ENCODE measurements around the gene NACAD.

The NACAD gene

DNA sequence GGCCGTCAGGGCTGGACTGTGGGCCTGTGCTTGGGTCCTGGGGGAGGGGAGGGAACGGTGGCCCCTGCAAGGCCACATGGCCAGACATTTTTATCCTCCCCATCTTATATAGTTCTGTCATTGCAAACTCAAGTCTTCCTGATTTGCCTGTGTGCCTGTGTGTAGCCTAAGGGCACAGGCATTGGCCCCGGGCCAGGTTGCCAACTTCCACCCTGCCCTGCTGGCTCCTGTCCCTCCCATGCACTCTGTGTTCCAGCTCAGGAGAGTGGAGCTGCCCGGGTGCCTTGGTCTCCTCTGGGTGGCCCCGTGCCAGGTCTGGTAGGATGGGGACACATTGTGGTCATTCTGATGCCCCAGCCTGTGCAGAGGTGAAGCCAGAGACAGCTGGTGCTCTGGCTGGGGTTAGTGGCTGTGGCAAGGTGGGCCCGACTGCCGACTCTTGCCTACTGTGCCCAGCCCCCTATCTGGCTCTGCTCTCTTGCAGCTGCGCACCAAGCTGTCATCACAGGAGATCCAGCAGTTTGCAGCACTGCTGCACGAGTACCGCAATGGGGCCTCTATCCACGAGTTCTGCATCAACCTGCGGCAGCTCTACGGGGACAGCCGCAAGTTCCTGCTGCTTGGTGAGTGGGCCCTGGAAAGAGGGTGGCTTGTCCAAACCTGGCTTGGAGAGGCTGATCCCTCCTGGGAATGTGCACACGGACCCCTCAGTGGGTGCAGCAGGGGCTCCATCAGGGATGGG, 14.8 kb downstream of the NACAD start:
- no peak for DNase-seq (ENCODE audit: low read depth in 2 of 2)

DNA sequence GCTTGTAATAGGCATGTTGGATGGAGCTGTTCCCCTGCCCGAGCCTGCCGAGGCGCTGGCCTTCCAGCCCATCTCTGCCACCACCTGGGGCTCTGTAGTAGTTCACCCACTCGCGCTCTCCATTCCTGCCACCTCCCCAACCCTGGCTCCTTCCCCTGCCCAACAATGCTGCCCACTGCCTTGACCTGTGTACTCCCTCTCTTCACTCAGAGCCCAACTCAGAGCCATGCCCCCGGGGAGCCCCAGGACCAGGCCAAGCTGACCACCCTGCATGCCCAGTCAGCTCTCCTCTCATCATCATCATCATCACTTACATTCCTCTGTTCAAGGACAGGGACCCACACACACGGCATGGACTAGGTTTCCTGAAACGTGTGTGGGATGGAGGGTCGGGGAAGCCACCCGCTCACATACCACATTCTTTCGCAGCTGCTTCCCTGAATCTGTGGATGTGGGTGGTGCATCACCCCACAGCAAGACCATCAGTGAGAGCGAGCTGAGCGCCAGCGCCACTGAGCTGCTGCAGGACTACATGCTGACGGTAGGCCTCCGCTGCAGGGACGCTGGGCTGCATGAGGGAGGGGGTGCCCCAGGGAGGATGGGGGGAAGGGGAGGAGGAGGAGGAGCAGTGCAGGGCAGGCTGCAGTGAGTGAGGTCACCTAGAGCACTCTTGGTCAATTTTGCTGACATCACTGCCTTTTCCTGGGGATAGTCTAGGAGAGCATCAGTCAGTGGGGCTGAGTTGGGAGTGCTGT, 15.6 kb downstream of the NACAD start:
- no peak for DNase-seq (ENCODE audit: low read depth in 2 of 2)

DNA sequence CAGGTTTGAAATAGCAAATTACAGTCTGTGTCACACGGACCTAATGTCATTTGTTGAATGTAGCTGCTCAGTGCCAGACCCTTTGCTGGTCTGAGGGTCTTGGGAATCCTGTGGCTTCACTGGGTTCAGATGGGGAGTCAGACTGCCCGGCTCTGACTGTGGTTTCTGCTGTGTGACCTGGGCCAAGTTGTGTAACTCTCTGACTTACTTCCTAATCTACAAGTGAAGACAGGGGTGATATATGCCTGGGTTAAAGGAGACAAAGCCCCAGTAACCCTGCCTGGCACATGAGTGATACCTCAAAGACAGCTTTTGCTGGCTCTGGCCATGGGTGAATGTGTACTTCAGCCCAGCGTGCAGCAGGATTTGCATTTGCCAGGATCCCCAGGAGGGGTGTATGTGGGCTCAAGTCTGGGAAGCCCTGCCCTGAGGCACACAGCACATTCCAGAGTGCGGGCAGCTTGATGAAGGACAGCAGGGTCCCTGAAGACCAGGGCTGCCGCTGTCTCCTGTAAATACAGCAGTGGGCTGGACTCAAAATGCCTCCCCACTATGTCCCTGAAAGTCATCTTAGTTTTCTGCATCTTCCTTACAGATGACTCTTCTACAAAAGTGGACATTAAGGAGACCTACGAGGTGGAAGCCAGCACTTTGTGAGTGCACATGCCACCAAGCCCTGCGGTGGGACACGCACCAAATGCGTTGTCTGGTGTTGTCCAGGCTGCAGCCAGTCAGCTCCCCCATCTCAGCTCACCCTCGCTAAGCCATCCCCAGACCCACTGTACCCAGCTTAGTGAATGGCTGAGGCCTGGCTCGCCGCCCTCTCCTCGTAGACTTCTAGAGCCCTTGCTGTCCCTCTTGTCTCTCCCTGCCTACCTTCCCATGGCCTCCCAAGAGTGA, 16.4 kb downstream of the NACAD start:
- no peak for DNase-seq (ENCODE audit: low read depth in 2 of 2)

DNA sequence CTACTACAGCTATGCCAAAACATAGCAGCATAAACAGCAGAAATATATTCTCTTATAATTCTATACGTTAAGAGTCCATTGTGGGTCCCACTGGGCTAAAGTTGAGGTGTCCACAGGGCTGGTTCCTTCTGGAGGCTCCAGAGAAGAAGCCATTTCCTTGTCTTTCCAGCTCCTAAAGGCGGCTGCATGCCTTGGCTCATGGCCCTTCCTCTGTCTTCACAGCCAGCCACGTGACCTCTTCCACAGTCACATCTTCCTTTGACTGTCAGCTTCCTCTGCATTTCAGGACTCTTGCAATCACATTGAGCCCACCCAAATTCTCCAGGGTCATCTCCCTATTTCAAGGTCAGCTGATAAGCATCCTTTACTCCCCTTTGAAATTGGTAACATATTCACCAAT, 17.2 kb downstream of the NACAD start:
- no peak for DNase-seq (ENCODE audit: low read depth in 2 of 2)

DNA sequence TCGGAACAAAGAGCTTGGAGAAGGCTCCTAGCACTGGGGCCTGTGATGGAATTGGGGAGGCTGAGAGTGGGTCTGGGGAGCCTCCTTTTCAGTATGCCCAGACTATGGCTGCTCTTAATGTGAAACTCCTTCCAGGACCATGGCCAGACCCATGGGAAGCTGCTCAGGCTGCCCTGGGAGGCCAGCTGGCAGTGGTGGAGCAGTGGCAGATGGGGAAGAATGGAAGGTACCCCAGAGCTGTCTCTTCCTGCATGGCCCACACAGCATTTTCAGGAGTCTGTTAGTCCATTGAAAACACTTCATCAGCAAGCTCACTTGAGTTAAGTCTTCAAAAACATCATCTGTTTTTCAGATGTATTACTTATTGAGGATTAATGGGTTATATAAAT, 18.5 kb downstream of the NACAD start:
- DNase-seq (ENCODE audit: low read depth in 2 of 2): no peak

DNA sequence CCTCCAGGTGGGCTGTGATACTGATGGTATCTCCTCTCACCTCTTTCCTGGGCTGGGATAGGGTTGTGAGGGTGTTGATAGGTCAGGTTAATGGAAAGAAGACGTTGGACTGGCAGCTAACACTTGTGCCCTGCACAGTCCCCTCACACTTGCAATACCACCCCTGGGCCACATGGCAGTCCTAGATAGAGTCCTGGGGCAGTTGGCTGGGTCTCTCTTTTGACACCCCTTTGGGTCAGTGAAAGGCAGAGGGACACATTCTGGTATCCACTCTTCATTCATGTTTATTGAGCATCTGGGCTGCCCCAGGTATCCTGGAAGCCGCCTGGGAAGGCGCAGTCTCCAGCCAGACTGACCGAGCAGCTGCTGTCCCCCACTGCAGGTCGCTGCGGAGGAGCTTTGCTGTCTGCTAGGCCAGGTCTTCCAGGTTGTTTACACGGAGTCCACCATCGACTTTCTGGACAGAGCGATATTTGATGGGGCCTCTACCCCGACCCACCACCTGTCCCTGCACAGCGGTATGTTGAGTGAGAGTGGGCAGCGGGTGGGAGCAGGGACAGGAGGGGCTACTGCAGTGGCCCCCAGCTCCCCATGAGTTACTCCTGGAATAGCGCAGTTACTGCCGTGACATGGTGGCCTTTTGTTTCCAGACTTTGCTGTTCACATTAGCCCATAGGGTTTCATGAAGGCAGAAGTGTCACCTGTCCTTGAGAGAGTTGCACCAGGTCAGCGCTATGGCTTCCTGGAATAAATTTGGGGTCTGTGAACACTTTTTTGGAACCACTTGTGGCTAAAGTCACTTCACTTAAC, 19.1 kb downstream of the NACAD start:
- DNase-seq (ENCODE audit: low read depth in 2 of 2): no peak

DNA sequence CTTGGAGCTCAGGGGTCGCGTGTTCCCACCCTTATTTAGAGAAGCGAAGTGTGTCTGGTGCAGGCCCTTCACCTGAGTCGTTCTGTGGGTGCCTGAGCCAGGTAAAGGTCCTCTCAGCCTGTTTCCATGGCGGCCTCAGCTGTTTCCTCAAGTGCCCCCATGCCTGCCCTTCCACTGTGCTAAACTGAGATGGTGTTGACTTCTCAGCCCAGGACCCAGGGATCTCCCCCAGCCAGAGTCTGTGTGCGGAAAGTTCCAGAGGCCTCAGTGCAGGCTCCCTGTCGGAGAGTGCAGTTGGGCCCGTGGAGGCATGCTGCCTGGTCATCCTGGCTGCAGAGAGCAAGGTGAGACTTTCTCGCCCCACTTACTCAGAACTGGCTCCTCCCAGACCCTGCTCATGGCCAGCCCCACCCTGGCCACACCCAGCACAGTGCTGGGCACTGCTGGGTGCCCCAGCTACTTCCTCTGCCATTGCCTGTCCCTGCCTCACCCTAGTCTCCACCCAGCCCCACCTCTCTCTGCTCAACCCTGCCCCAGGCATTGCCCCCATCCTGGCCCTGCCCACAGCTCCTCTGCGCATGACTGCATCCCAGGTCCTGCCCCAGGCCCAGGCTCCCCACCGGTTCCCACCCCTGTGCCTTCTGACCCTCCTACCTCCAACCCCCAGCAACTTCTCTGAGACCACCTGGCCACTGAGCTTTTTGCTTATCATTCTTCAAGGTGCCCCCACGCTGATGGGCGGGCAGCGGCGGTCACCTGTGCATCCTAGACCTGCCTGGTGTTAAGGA, 20.3 kb downstream of the NACAD start:
- no peak for DNase-seq (ENCODE audit: low read depth in 2 of 2)

DNA sequence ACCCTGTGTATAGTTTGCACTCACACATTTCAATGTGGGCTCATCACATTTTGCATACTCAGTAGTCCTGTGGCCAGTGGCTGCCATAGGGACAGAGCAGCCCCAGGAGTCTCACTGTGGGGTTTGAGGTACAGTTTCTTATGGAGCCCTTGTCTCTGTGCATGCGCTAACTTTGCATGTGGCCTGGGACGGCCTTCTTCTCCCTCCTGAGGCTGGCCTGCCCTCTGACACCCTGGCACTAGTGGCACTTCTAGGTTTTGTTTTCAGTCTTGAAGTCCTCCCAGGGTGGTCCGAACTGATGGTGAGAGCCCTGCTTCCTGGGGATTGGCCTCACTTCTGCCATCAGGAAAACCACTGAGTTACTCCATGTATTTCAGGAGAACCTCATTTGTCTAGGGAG, 21.2 kb downstream of the NACAD start:
- no peak for DNase-seq (ENCODE audit: low read depth in 2 of 2)

DNA sequence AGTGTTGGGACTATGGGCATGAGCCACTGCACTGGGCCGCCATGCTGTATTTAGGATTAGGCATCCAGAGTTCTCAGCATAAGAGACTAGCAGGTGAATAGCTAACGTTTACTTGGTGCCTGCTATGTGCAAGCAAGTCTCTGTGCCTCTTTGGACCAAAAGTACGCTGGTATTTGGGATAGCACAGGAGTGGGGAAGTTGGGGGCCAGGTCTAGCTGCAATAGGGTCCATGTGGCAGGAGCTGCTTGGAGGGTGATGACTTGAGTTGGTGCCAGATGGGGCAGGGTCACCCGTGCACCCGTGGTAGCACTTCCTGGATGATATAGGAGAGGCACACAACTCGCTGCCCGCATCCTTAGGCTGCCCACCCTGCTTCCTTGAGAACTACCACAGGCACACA, 22.4 kb downstream of the NACAD start:
- no peak for DNase-seq (ENCODE audit: low read depth in 2 of 2)

DNA sequence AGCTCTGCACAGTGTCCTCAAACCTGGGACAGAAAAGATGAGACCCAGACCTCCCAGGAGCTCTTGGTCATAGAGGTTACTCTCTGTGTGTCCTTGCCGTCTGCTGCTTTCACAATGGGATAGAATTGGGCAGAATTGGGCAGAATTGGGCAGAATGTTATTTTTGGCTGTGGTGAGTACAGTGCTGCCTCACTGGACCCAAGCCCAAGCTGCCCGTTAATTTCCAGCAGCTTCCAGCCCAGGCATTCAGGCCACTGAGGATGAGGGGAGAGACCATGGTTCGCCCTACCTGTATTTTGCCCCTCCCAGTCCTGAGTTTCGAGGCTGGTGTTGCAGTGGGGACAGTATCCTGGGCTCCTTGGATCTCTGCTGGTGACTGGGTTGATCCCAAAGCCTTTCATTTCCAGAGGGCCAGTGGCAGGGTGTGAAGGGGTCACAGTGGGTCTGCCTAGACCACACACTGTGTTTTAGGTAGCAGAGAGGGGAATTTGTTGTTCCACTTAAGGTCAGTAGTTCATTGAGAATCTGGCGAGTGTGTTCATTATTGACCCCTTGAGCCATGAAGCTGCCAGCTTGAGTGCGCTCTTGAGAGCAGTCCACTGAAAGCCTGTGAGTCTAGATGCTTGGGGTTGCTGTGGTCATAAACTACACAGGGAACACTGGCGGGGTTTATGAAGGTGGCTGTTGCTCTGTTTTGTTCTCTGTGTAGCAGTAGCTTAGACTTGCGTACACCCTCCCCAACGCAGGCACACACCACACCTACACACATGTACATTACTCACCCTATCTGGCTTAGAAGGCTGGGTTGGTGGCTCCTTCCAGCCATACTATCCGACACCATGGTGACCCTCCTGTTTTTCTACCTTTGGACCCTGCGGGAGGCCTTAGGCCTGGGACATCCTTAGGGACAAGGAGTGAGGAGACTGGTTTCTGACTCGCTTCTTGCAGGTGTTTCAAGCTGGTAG, 23.5 kb downstream of the NACAD start:
- DNase-seq (ENCODE audit: low read depth in 2 of 2): no peak

DNA sequence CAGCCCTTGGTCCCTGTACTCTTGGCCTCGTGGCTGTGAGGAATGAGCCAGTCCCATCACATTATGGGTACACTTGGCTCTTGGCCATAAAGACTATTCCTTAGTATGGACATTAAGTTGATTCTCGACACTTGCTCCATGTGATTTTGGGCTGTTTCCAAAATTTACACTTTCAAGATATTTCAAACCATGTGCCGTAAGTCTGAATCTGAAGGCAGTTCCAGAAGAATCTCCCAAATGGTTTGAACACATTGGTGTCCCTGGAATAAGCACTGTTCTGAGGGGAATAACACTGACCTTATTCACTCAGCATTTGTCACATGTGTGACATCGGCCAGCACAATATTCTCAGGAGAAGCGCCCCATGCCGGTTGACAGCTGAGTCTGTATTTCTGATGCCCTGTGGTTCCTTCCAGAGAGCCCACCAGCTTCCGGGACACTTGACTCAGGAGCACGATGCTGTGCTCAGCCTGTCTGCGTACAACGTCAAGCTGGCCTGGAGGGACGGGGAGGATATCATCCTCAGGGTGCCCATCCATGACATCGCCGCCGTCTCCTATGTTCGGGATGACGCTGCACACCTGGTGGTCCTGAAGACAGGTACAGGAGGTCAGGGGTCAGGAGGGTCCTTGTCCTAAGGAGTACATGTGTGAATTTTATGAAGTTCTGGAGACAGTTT, 24.6 kb downstream of the NACAD start:
- DNase-seq (ENCODE audit: low read depth in 2 of 2): no peak

DNA sequence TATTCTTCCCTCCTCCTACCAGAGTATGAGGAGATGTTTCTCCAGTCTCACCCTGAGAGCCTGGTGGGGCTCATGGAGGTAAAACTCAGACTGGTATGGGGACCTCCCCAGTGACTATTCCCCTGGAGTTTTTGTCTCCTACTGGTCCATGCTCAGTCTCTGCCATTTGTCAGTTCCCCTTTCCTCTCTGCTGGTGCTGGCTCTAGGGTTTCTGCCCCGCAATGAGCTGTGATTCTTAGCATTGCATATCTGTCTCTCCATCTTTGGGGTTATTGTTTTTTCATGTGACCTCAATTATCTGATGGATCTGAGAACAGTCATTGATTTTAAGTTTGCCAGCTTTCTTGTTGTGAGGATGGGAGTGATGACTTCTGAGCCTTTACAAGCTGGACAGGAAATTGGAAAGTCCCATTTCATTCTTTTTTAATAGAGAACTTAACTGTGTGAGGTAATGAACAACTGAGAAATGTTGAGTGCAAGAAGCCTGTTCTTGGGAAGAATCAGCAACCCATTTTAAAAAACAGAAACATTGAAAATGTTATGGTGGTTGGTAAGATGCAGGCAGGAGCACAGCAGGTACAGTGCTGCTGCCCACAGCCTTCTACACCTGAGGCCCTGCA, 26.9 kb downstream of the NACAD start:
- DNase-seq (ENCODE audit: low read depth in 2 of 2): no peak

DNA sequence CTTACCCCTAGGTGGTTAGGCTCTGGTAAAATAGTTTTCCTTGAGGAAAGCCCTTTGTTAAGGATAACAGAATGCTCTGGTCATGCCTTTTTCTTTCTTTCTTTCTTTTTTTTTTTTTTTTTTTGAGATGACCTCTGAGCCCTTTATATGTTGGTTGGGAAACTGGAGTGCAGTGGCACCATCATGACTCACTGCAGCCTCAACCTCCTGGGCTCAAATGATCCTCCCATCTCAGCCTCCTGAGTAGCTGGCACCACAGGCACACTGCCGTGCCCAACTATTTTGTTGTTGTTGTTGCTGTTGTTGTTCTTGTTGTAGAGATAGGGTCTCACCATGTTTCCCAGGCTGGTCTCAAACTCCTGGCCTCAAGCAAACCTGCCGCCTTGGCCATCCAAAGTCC, 27.4 kb downstream of the NACAD start:
- DNase-seq (ENCODE audit: low read depth in 2 of 2): no peak

DNA sequence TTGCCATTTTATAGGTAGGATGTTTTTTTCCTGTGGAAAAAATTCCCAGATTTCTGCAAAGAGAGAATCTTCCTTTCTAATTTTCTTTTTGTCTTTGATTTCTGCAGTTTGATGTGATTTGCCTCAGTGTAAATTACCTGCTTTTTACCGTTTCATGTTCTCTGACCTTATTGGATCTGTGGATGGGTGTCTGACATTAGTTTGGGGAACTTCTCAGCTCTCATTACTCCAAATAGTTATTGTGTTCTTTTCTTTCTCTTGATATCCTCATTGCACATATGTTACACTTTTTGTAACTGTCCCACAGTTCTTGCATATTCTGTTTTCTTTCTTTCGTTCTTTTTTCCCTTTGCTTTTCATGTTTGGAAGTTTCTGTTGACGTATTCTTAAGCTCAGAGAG, 28.5 kb downstream of the NACAD start:
- no peak for DNase-seq (ENCODE audit: low read depth in 2 of 2)

DNA sequence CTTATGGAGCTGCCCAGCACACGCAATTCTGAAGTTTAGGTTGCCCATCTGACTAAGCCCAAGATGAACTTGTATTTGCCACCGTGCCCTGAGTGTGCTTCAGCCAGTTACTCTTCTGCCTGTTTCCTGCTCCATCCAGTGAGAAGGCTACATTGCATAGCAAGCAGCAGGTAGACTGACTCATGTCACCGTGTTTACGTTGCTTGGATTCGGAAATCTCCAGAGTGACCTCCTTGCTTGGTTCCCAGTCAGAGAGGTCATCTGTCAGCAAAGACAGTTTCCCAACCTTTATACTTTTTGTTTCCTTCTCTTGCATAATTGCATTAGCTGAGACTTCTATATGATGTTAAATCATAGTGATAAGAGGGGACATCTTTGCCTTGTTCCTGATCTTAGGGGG, 30.9 kb downstream of the NACAD start:
- no peak for DNase-seq (ENCODE audit: low read depth in 2 of 2)

DNA sequence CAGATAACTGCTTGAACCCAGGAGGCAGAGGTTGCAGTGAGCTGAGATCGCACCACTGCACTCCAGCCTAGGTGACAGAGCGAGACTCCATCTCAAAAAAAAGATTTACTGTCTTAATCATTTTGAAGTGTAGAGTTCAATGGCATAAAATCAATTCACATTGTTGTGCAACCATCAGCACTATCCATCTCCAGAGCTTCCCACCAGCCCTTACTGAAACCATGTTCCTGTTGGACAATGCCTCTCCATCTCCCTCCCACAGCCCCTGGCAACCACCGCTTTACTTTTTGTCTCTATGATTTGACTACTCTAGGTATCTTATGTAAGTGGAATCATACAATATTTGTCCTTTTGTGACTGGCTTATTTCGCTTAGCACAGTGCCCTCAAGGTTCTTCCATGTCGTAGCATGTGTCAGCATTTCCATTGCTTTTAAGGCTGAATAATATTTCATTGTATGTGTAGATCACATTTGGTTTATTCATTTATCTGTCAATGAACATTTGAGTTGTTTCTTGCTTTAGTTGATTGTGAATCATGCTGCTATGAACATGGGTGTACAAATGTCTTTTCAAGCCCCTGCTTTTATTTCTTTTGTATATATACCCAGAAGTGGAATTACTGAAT, 33.1 kb downstream of the NACAD start:
- no peak for DNase-seq (ENCODE audit: low read depth in 2 of 2)

DNA sequence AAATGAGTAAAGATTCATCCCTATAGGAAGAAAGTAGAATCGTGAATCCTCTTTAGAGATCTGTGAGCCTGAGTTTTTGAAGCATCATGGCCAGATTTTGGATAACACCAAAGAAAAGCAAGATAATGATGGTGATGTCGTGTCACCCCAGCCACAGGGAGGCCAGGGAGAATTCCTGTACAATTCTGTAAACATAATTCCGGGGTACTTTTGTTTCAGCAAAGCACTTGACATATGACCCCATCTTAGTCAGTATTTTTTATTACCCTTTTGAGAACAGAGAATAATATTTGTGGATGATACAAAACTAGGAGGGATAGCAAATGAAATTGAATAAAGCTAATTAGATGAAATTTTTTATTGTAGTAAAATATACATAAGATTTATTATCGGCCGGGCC, 33.8 kb downstream of the NACAD start:
- no peak for DNase-seq (ENCODE audit: low read depth in 2 of 2)

DNA sequence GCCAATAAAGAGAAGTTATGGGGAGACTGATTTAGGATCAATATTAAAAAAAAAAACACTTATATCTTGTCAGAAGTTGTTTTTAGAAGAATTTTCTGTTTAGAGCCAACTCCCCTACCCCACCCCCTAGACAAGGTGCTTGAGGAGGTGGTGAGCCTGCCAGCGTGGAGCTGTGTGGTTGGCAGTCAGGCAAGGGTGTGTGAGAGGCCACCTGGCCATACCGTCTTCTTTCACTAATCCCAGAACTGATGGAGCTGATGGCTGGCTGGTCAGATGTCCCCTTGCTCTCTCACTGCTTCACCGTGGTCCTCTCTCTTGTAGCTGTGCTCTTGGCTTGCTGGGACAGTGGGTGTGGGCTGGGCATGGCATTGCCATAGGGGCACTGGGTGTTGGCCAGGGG, 34.3 kb downstream of the NACAD start:
- DNase-seq (ENCODE audit: low read depth in 2 of 2): no peak

Data from stimulated activated CD8-positive, alpha-beta memory T cell treated with anti-CD3 and anti-CD28 coated beads, Interleukin-2, amount 100 ng/mL, for 48 hours (primary cell).